Fibroblast of lung (primary cell): ENCODE results near the gene SLC47A1. TPM values are rescaled to one million over a fixed set of nuclear protein-coding genes. Genes with fewer than 3 reads are reported as not detected.
A peak's percentile ranks its signal among the peaks of the same experiment; 100 is the strongest.

ENCODE experiments used
- DNase-seq, 2 donors: peaks; one replicate each; pipeline versions ENCODE4 v3.0.0 to v3.0.0-alpha.2; 2010; ENCODE audit warnings: low read depth in 2 of 2
- H2AFZ ChIP-seq: 2 replicates; pipeline ENCODE4 v1.5.1; 2012; ENCODE audit warnings: low read length, control low read depth, inconsistent platforms
- H3K27ac ChIP-seq: 2 replicates; pipeline ENCODE4 v1.5.1; 2011; ENCODE audit warnings: low read length, control low read depth; ENCODE audit not compliant: insufficient read depth
- H3K27me3 ChIP-seq: 2 replicates; pipeline ENCODE4 v1.5.1; 2011; ENCODE audit warnings: mild to moderate bottlenecking, low read length; ENCODE audit not compliant: control insufficient read depth, insufficient read depth
- H3K36me3 ChIP-seq: 2 replicates; pipeline ENCODE4 v1.5.1; 2011; ENCODE audit warnings: low read length; ENCODE audit not compliant: control insufficient read depth, insufficient read depth
- H3K4me1 ChIP-seq: 2 replicates; pipeline ENCODE4 v1.5.1; 2011; ENCODE audit warnings: low read length; ENCODE audit not compliant: control insufficient read depth, insufficient read depth; ENCODE audit errors: extremely low read depth
- H3K4me2 ChIP-seq: 2 replicates; pipeline ENCODE4 v1.5.1; 2011; ENCODE audit warnings: low read length, control low read depth; ENCODE audit not compliant: insufficient read depth; ENCODE audit errors: extremely low read depth
- H3K4me3 ChIP-seq, 4 experiments: fragments of 200-600 bp in 1 of 4; sonication (generic) in 1 of 4; replicated peaks in 1 of 4; 2 replicates each; pipeline ENCODE4 v1.5.1; 2011 to 2016; ENCODE audit warnings: low read length in 4 of 4, low read depth in 3 of 4, mild to moderate bottlenecking in 3 of 4, control low read depth in 2 of 4, inconsistent platforms in 1 of 4, mixed read lengths in 1 of 4; ENCODE audit not compliant: insufficient read depth in 1 of 4; ENCODE audit errors: control extremely low read depth in 1 of 4
- H3K79me2 ChIP-seq: 2 replicates; pipeline ENCODE4 v1.5.1; 2012; ENCODE audit warnings: mild to moderate bottlenecking, low read length, inconsistent platforms; ENCODE audit not compliant: control insufficient read depth, insufficient read depth
- H3K9ac ChIP-seq: 2 replicates; pipeline ENCODE4 v1.5.1; 2011; ENCODE audit warnings: mild to moderate bottlenecking, low read length, control low read depth; ENCODE audit not compliant: insufficient read depth
- H3K9me3 ChIP-seq: 2 replicates; pipeline ENCODE4 v1.5.1; 2012; ENCODE audit warnings: low read depth, low read length; ENCODE audit not compliant: control insufficient read depth, insufficient read depth
- H4K20me1 ChIP-seq: 2 replicates; pipeline ENCODE4 v1.5.1; 2011; ENCODE audit warnings: low read length; ENCODE audit not compliant: control insufficient read depth, insufficient read depth; ENCODE audit errors: extremely low read depth
- CTCF ChIP-seq, 2 donors: IDR thresholded peaks in 1 of 2; conservative IDR thresholded peaks in 1 of 2; 1 replicate in 1 of 2; 2 replicates in 1 of 2; pipeline ENCODE4 v1.5.1; 2011 to 2012; ENCODE audit warnings: low read length in 2 of 2, control low read depth in 1 of 2, inconsistent platforms in 1 of 2, low read depth in 1 of 2, mild to moderate bottlenecking in 1 of 2
- EZH2 ChIP-seq: IDR thresholded peaks from 2 replicates; pipeline ENCODE4 v1.5.1; 2012; ENCODE audit warnings: low read length, control low read depth, mild to moderate bottlenecking; ENCODE audit errors: missing control alignments
- polyA plus RNA-seq, 2 donors: library from polyadenylated mRNA; depleted of rRNA in 1 of 2; stranded (reverse) in 1 of 2; unstranded in 1 of 2; fragments of >200 nt; gene quantifications; 2 replicates each; pipeline ENCODE4 v1.2.1, GENCODE V29; 2011 to 2012; ENCODE audit warnings: missing spikeins in 1 of 2
- total RNA-seq: library from RNA; depleted of rRNA; stranded (reverse); fragments of >200 nt; gene quantifications from 2 replicates; pipeline ENCODE4 v1.2.1, GENCODE V29; 2014

The SLC47A1 gene
- total and polyA plus RNA-seq, 2 donors (not counting 1 experiment from before 2014, with no cell fraction given), result 0.12 to 0.66 TPM

- Histone ChIP-seq H3K9me3 (no peaks in the 10 kb centered on the region), H3K36me3 (no peaks in the 10 kb centered on the region), H3K4me3 (no peak overlapping the region), H3K4me1 (no peaks in the 10 kb centered on the region), H2AFZ (no peak overlapping the region), H3K4me2 (no peak overlapping the region), H3K27ac (no peak overlapping the region), H3K79me2 (no peaks in the 10 kb centered on the region), H4K20me1 (no peaks in the 10 kb centered on the region), H3K27me3 (no peaks in the 10 kb centered on the region), H3K9ac (no peak overlapping the region)
- no peak for DNase-seq
- TF ChIP-seq CTCF (conservative IDR thresholded peaks at IDR 0.05 in 1 of 2, IDR thresholded peaks at IDR 0.05 in 1 of 2; ENCODE audit: low read depth in 1 of 2, low read length in 2 of 2) (no peak), EZH2 (no peak)
Measured at GRCh38 chr17:19495828-19496528, 37.7 kb upstream of the SLC47A1 start.

- Histone ChIP-seq H3K9me3 (no peaks in the 10 kb centered on the region), H3K27me3 (no peaks in the 10 kb centered on the region), H3K36me3 (no peaks in the 10 kb centered on the region), H2AFZ (no peak overlapping the region), H3K79me2 (no peaks in the 10 kb centered on the region), H3K9ac (no peak overlapping the region), H3K27ac (no peak overlapping the region), H3K4me3 (no peak overlapping the region), H3K4me1 (no peaks in the 10 kb centered on the region), H3K4me2 (no peak overlapping the region), H4K20me1 (no peaks in the 10 kb centered on the region)
- DNase-seq, result peak in 1 of 2 donors; percentile 27
- TF ChIP-seq CTCF (conservative IDR thresholded peaks at IDR 0.05 in 1 of 2, IDR thresholded peaks at IDR 0.05 in 1 of 2; ENCODE audit: low read depth in 1 of 2, low read length in 2 of 2) (no peak), EZH2 (no peak)
Measured at GRCh38 chr17:19497624-19498023, 36.0 kb upstream of the SLC47A1 start.

GRCh38 chr17:19501219-19501618 is 32.4 kb upstream of the SLC47A1 start:
- Histone ChIP-seq H3K36me3 (no peaks in the 10 kb centered on the region), H3K79me2 (no peaks in the 10 kb centered on the region), H3K9me3 (no peaks in the 10 kb centered on the region), H3K4me3 (no peak overlapping the region), H3K4me1 (no peaks in the 10 kb centered on the region), H3K27ac (no peak overlapping the region), H3K9ac (no peak overlapping the region), H3K4me2 (no peak overlapping the region), H3K27me3 (no peaks in the 10 kb centered on the region), H4K20me1 (no peaks in the 10 kb centered on the region), H2AFZ (no peak overlapping the region)
- TF ChIP-seq EZH2 (no peak), CTCF (conservative IDR thresholded peaks at IDR 0.05 in 1 of 2, IDR thresholded peaks at IDR 0.05 in 1 of 2; ENCODE audit: low read depth in 1 of 2, low read length in 2 of 2) (no peak)
- DNase-seq, result no peak
